Stimulated activated CD8-positive, alpha-beta memory T cell treated with anti-CD3 and anti-CD28 coated beads, Interleukin-15, amount 100 ng/mL, for 1 hour (primary cell): ENCODE measurements around the gene SAP130.
"Not testable (repeated sequence)": the region's sequence is repeated elsewhere in the genome, so short reads cannot be mapped to it uniquely, and the experiment has no call there.

Experiments
- DNase-seq: peaks from one replicate; pipeline ENCODE4 v3.0.0-alpha.2; 2020; ENCODE audit warnings: low read depth

Gene SAP130

GRCh38 chr2:127953128-127953718 is 74.6 kb downstream of the SAP130 start:
- no peak for DNase-seq

GRCh38 chr2:127951026-127951425 is 76.8 kb downstream of the SAP130 start:
- DNase-seq, result no peak

- DNase-seq, result no peak
Observed at GRCh38 chr2:127950264-127950663, 77.6 kb downstream of the SAP130 start.

GRCh38 chr2:127945281-127945680 is 82.6 kb downstream of the SAP130 start:
- no peak for DNase-seq

- DNase-seq, result no peak
Observed at GRCh38 chr2:127943186-127943585, 84.7 kb downstream of the SAP130 start.

- DNase-seq, result no peak
Observed at GRCh38 chr2:127942002-127942401, 85.9 kb downstream of the SAP130 start.

- no peak for DNase-seq
Observed at GRCh38 chr2:127941461-127941860, 86.4 kb downstream of the SAP130 start.

- DNase-seq, result no peak
Observed at GRCh38 chr2:127940641-127941040, 87.2 kb downstream of the SAP130 start.

- DNase-seq, result no peak
Observed at GRCh38 chr2:127935337-127935736, 92.5 kb downstream of the SAP130 start.

- DNase-seq, result no peak
Observed at GRCh38 chr2:127932199-127932876, 95.5 kb downstream of the SAP130 start.

- DNase-seq, result no peak
Observed at GRCh38 chr2:127929449-127929848, 98.4 kb downstream of the SAP130 start.

GRCh38 chr2:127927384-127927783 is 100.5 kb downstream of the SAP130 start:
- no peak for DNase-seq

- DNase-seq, result no peak
Observed at GRCh38 chr2:127917916-127918315, 109.9 kb downstream of the SAP130 start.

GRCh38 chr2:127913808-127914457 is 113.9 kb downstream of the SAP130 start:
- DNase-seq, result no peak

GRCh38 chr2:127911737-127912136 is 116.1 kb downstream of the SAP130 start:
- DNase-seq, result no peak

GRCh38 chr2:127910415-127910814 is 117.4 kb downstream of the SAP130 start:
- DNase-seq, result no peak

GRCh38 chr2:127909019-127909418 is 118.8 kb downstream of the SAP130 start:
- DNase-seq, result no peak

- DNase-seq, result not testable (repeated sequence)
Observed at GRCh38 chr2:127907733-127908400, 120.0 kb downstream of the SAP130 start.

GRCh38 chr2:127906206-127906926 is 121.5 kb downstream of the SAP130 start:
- DNase-seq, result no peak

GRCh38 chr2:127901339-127902056 is 126.4 kb downstream of the SAP130 start:
- no peak for DNase-seq

GRCh38 chr2:127897531-127898211 is 130.2 kb downstream of the SAP130 start:
- DNase-seq, result no peak
